ENCODE measurements around the gene LMNA. TPM values are rescaled to one million over a fixed set of nuclear protein-coding genes. Genes with fewer than 3 reads are reported as not detected.

Gene LMNA
- total and polyA plus RNA-seq, 2 experiments from 2014 or later, result 1,219 to 1,230 TPM

DNA sequence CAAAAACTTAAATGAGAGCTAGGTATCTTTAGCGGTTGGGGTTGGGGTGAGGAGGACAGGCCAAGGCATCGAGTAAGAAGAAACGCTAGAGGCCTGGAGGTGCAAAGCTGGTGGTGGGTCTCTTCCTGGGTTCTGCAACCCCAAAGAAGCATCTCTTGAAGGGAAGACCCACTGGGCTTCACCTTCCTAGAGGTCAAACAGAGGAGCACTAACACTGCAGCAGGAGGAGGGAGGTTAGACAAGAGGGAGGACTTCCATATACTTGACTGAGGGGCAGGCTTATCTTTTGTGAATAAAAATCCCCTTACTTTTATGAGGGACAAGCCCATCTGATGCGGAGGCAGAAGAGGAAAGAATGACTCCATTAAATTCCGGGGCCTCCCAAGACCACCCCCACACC is 34.7 kb upstream of the LMNA start:
- H3K4me3 ChIP-seq, result no peak overlapping the region
- in situ Hi-C loops (cut with MboI), result no loop called here
- no peak overlapping the region for H3K4me2 ChIP-seq (ENCODE audit: unreplicated experiment)
- H4K20me1 ChIP-seq (ENCODE audit: insufficient read depth), result no peaks in the 10 kb centered on the region
- whole genome bisulfite sequencing, 2 experiments (ENCODE audit: low coverage in 1 of 2, low lambda C conversion rate in 2 of 2, missing lambda C conversion rate in 2 of 2), result 83 to 88% methylated on average over 5 of the region's 5 CpGs
- no peak for DNase-seq
- no peaks in the 10 kb centered on the region for H3K79me2 ChIP-seq (ENCODE audit: insufficient read depth)
- H3K27me3 ChIP-seq (replicated peaks; ENCODE audit: insufficient read depth), result no peaks in the 10 kb centered on the region
- no peaks in the 10 kb centered on the region for H3K36me3 ChIP-seq (ENCODE audit: low read depth)
- no peak overlapping the region for H2AFZ ChIP-seq
- no peak for TF ChIP-seq EZH2phosphoT487 (IDR thresholded peaks at IDR 0.05; ENCODE audit: insufficient read depth, low read depth)
- no peak for TF ChIP-seq EZH2 (IDR thresholded peaks at IDR 0.05; ENCODE audit: insufficient read depth, poor library complexity, severe bottlenecking)
- H3K9me3 ChIP-seq (ENCODE audit: low read depth), result no peaks in the 10 kb centered on the region
- no peaks in the 10 kb centered on the region for H3K4me1 ChIP-seq (ENCODE audit: insufficient read depth)
- no peak overlapping the region for H3K9ac ChIP-seq
- H3K27ac ChIP-seq, result no peak overlapping the region
- no peaks in the 10 kb centered on the region for H3K9me2 ChIP-seq (ENCODE audit: insufficient read depth)
- H3F3A ChIP-seq (ENCODE audit: insufficient read depth), result no peaks in the 10 kb centered on the region

DNA sequence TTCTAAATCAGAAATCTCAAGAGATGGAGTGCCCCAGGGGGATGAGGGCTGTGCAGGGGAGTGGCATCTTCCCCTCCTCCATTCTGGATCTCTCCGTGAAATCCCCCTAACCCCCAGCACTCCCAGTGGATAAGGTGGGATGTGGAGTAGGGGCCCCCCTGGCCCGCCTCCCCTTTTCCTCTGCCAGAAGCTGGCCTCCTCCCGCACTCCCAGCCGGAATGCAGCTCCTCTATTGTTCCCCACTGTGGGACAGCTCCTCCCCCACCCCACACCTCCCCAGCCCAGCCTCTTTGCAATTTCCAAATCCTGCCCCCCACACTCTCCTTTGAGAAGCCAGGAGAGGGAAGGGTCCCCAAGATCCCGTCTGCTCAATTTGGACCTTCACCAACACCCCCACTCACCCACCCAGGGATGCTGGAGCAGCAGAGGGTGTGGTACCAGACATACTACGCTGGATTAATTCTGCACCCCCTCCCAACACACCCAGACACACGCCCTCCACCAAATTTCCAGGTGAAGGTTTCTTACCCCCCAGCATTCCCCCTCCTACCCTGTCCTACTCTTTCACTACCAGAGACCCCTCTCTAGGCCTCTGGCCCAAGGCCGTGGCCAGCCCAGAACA is 34.2 kb upstream of the LMNA start:
- Histone ChIP-seq H2AFZ (no peak overlapping the region), H3K79me2 (ENCODE audit: insufficient read depth) (no peaks in the 10 kb centered on the region), H3K4me1 (ENCODE audit: insufficient read depth) (no peaks in the 10 kb centered on the region), H3K4me2 (ENCODE audit: unreplicated experiment) (no peak overlapping the region), H3K9me2 (ENCODE audit: insufficient read depth) (no peaks in the 10 kb centered on the region), H3K36me3 (ENCODE audit: low read depth) (no peaks in the 10 kb centered on the region), H4K20me1 (ENCODE audit: insufficient read depth) (no peaks in the 10 kb centered on the region), H3K27me3 (replicated peaks; ENCODE audit: insufficient read depth) (no peaks in the 10 kb centered on the region), H3K9me3 (ENCODE audit: low read depth) (no peaks in the 10 kb centered on the region), H3F3A (ENCODE audit: insufficient read depth) (no peaks in the 10 kb centered on the region), H3K27ac (no peak overlapping the region), H3K4me3 (no peak overlapping the region), H3K9ac (no peak overlapping the region)
- TF ChIP-seq EZH2 (IDR thresholded peaks at IDR 0.05; ENCODE audit: insufficient read depth, poor library complexity, severe bottlenecking) (no peak), EZH2phosphoT487 (IDR thresholded peaks at IDR 0.05; ENCODE audit: insufficient read depth, low read depth) (no peak)
- DNase-seq, result no peak
- WGBS, 2 experiments (ENCODE audit: low coverage in 1 of 2, low lambda C conversion rate in 2 of 2, missing lambda C conversion rate in 2 of 2), result 83 to 88% methylated on average over 6 to 8 of the region's 8 CpGs
- in situ Hi-C loops (cut with MboI), result no loop called here

DNA sequence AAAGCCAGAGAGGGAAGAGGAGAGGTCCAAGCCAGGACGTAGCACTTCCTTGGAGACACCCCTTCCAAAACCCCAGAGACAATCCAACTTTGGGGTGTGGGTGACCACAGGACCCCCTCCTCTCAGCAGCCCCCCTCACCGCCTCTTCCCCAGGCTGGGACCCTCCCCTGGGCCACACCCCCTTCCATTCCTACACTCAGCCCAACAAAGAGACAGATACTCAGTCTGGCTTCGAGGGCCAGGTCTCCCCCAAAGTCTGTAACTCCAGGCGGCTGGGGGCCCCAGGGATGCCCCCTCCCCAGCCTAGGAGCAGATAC is 33.7 kb upstream of the LMNA start:
- 75 to 79% methylated on average over 4 of the region's 4 CpGs for WGBS, 2 experiments (ENCODE audit: low coverage in 1 of 2, low lambda C conversion rate in 2 of 2, missing lambda C conversion rate in 2 of 2)
- H2AFZ ChIP-seq, result no peak overlapping the region
- no peak for DNase-seq
- H3K4me3 ChIP-seq, result peak overlapping the region; percentile 48; the same call in 1 of the 2 replicates
- in situ Hi-C loops (cut with MboI), result no loop called here
- H3K9me3 ChIP-seq (ENCODE audit: low read depth), result no peaks in the 10 kb centered on the region
- no peak overlapping the region for H3K27ac ChIP-seq
- no peaks in the 10 kb centered on the region for H3K4me1 ChIP-seq (ENCODE audit: insufficient read depth)
- H3K4me2 ChIP-seq (ENCODE audit: unreplicated experiment), result peak overlapping the region; percentile 61
- H3K79me2 ChIP-seq (ENCODE audit: insufficient read depth), result no peaks in the 10 kb centered on the region
- no peaks in the 10 kb centered on the region for H3K36me3 ChIP-seq (ENCODE audit: low read depth)
- H3F3A ChIP-seq (ENCODE audit: insufficient read depth), result no peaks in the 10 kb centered on the region
- H3K27me3 ChIP-seq (replicated peaks; ENCODE audit: insufficient read depth), result no peaks in the 10 kb centered on the region
- TF ChIP-seq EZH2 (IDR thresholded peaks at IDR 0.05; ENCODE audit: insufficient read depth, poor library complexity, severe bottlenecking), result no peak
- TF ChIP-seq EZH2phosphoT487 (IDR thresholded peaks at IDR 0.05; ENCODE audit: insufficient read depth, low read depth), result no peak
- H3K9me2 ChIP-seq (ENCODE audit: insufficient read depth), result no peaks in the 10 kb centered on the region
- H4K20me1 ChIP-seq (ENCODE audit: insufficient read depth), result no peaks in the 10 kb centered on the region
- no peak overlapping the region for H3K9ac ChIP-seq

DNA sequence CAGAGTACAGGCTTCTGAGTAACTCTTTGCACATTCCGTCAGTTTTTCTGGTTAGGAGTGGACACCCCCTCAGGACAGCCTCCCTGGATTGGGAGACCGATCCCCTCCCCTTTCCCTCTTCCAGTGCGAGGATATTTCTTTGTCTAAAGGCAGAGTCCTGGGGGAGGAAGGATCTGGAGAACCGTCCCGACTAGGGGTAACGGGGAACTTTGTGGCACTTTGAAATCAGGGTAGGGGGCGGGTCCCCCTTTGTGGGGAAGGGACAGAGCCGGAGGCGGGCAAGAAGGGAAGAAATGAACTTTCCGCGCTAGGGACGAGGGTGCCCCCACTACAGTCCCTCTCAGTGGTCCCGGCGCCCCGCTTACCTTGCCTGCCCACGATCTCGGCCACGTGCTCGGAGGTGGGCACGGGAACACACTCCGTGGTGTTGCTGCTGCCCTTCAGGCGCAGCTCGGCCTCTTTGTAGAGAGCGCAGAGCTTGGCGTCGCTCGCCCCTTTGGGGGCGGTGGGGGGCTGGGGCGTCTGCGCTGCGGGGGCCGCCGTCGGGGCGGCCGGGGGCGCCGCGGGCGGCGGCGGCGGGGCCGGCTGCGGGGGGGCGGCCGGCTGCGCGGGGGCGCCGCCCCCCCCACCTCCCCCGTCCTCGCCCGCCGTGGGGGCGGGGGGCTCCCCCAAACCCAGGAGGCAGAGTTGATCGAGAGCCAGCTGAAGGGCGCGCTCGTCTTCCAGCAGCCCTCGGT is 33.2 kb upstream of the LMNA start:
- in situ Hi-C loops (cut with MboI), result no loop called here
- no peak for TF ChIP-seq EZH2phosphoT487 (IDR thresholded peaks at IDR 0.05; ENCODE audit: insufficient read depth, low read depth)
- TF ChIP-seq EZH2 (IDR thresholded peaks at IDR 0.05; ENCODE audit: insufficient read depth, poor library complexity, severe bottlenecking), result no peak
- H2AFZ ChIP-seq, result peak overlapping the region; percentile 97

More for the DNA sequence above, 33.2 kb upstream of the LMNA start:
- Histone ChIP-seq H3K27ac (no peak overlapping the region), H4K20me1 (ENCODE audit: insufficient read depth) (no peaks in the 10 kb centered on the region), H3K9me2 (ENCODE audit: insufficient read depth) (no peaks in the 10 kb centered on the region), H3K4me3 (peak overlapping the region; percentile 88), H3K36me3 (ENCODE audit: low read depth) (no peaks in the 10 kb centered on the region), H3K9ac (peak overlapping the region; percentile 78), H3K9me3 (ENCODE audit: low read depth) (no peaks in the 10 kb centered on the region), H3K4me2 (ENCODE audit: unreplicated experiment) (peak overlapping the region; percentile 99), H3F3A (ENCODE audit: insufficient read depth) (no peaks in the 10 kb centered on the region), H3K27me3 (replicated peaks; ENCODE audit: insufficient read depth) (no peaks in the 10 kb centered on the region), H3K4me1 (ENCODE audit: insufficient read depth) (no peaks in the 10 kb centered on the region), H3K79me2 (ENCODE audit: insufficient read depth) (no peaks in the 10 kb centered on the region)
- WGBS, 2 experiments (ENCODE audit: low coverage in 1 of 2, low lambda C conversion rate in 2 of 2, missing lambda C conversion rate in 2 of 2), result 8 to 13% methylated on average over 26 to 50 of the region's 61 CpGs
- DNase-seq, result peak; percentile 40

Measured in GM23248 (cell line).